Tibial artery (tissue), 4 donors: ENCODE results near the gene VPS45.

ENCODE experiments used
- DNase-seq, 2 donors: peaks; one replicate each; pipeline ENCODE4 v3.0.0-alpha.2; 2019
- H3K27ac ChIP-seq, 2 donors: fragments of 200-600 bp; sonication (generic) in 1 of 2; 1 replicate in 1 of 2; 2 replicates in 1 of 2; pipeline ENCODE4 v1.5.1; 2018 to 2019; ENCODE audit warnings: mild to moderate bottlenecking in 1 of 2
- H3K27me3 ChIP-seq, 2 donors: fragments of 200-600 bp; sonication (generic) in 1 of 2; one replicate each; pipeline versions ENCODE4 v1.5.1 to v1.6.0; 2016 to 2019
- H3K36me3 ChIP-seq, 3 donors: fragments of 200-600 bp; sonication (generic) in 2 of 3; one replicate each; pipeline ENCODE4 v1.5.1; 2016 to 2019; ENCODE audit warnings: mild to moderate bottlenecking in 2 of 3
- H3K4me1 ChIP-seq, 4 donors: fragments of 200-600 bp; sonication (generic) in 2 of 4; 1 replicate in 3 of 4; 2 replicates in 1 of 4; pipeline ENCODE4 v1.5.1; 2016 to 2019
- H3K4me3 ChIP-seq, 2 donors: fragments of 200-600 bp; sonication (generic) in 1 of 2; 1 replicate in 1 of 2; 2 replicates in 1 of 2; pipeline ENCODE4 v1.5.1; 2018 to 2019; ENCODE audit warnings: mild to moderate bottlenecking in 2 of 2
- H3K9me3 ChIP-seq, 3 donors: fragments of 200-600 bp; sonication (generic) in 1 of 3; one replicate each; pipeline ENCODE4 v1.5.1; 2016 to 2019
- intact Hi-C: fragments of 100-400 bp; cut with DNase I; formaldehyde crosslinking; loops from one replicate; pipeline ENCODE4 v1.15.0; 2023; ENCODE audit warnings: low total_unique reads
- TF ChIP-seq, protein P1 (sequence below), 2 experiments: fragments of 200-600 bp in 1 of 2; fragments of 450-650 bp in 1 of 2; IDR thresholded peaks; one replicate each; pipeline ENCODE4 v1.5.1; 2017 to 2019; ENCODE audit warnings: antibody characterized with exemption in 2 of 2, mild to moderate bottlenecking in 1 of 2, moderate library complexity in 1 of 2

VPS45 gene

DNA sequence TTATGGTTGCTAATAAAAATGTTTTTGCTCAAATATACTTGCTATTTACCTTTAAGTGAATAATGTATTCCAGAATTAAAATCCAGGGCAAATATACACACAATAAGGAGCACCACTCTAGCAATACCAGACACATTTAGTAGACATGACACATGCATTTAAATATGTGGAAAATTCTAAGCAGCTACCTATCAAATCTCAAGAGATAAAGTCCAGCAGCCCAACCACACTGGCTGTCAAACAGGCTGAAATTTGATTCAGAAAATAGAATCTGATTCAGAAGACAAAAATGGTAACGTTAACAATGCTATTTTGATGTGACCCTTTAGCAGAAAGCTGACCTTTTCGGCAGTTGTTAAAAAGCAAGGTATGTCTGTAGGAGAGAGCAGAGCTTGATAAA, 124.4 kb downstream of the VPS45 start:
- DNase-seq = no peak
- Histone ChIP-seq H3K27me3 (no peaks in the 10 kb centered on the region), H3K4me3 (no peak overlapping the region), H3K4me1 (peaks cover 0 to 26% (median 4%) of the 10 kb centered on the region in 4 donors), H3K27ac (peak overlapping the region in 1 of 2 donors; percentile 19), H3K9me3 (no peaks in the 10 kb centered on the region), H3K36me3 (no peaks in the 10 kb centered on the region)
- intact Hi-C loops = no loop called here
- TF ChIP-seq, protein P1, sequence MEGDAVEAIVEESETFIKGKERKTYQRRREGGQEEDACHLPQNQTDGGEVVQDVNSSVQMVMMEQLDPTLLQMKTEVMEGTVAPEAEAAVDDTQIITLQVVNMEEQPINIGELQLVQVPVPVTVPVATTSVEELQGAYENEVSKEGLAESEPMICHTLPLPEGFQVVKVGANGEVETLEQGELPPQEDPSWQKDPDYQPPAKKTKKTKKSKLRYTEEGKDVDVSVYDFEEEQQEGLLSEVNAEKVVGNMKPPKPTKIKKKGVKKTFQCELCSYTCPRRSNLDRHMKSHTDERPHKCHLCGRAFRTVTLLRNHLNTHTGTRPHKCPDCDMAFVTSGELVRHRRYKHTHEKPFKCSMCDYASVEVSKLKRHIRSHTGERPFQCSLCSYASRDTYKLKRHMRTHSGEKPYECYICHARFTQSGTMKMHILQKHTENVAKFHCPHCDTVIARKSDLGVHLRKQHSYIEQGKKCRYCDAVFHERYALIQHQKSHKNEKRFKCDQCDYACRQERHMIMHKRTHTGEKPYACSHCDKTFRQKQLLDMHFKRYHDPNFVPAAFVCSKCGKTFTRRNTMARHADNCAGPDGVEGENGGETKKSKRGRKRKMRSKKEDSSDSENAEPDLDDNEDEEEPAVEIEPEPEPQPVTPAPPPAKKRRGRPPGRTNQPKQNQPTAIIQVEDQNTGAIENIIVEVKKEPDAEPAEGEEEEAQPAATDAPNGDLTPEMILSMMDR (IDR thresholded peaks at IDR 0.05) = no peak

DNA sequence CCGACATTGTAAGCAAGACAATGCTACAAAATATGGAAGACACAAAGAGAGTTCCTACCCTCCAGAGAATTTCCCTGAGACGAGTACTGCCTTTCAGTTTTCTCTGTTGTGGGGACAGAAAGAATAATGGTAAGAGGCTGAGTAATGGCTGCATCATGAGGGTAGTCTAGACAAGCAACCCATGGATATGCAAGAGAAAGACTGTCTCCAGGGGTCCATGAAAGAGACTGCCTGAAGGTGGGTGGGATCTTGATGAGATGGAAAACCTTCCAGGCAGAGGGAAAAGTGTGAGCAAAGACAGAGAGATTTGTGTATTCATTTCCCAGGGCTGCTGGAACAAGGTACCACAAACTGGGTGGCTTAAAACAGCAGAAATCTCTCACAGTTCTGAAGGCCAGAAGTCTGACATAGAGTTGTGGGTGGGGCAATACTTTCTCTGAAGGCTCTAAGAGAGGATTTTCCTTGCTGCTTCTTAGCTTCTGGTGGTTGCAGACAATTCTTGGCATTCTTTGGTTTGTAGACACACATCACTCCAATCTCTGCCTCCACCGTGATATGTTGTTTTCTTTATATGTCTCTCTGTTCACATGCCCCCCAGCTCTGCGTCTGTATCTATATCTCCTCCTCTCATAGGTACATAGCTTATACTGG, 126.9 kb downstream of the VPS45 start:
- H3K4me3 ChIP-seq = no peak overlapping the region
- peaks cover 0 to 14% (median 0%) of the 10 kb centered on the region in 4 donors for H3K4me1 ChIP-seq
- no peaks in the 10 kb centered on the region for H3K27me3 ChIP-seq
- intact Hi-C loops = no loop called here
- H3K9me3 ChIP-seq = no peaks in the 10 kb centered on the region
- no peak overlapping the region for H3K27ac ChIP-seq
- H3K36me3 ChIP-seq = no peaks in the 10 kb centered on the region
- TF ChIP-seq, protein P1 (IDR thresholded peaks at IDR 0.05) = no peak
- DNase-seq = no peak
